Stomach (tissue), 4 donors: ENCODE results near the gene SPTAN1.

Experiments used
- EP300 ChIP-seq: sonication (generic); formaldehyde crosslinking; IDR thresholded peaks from one replicate; pipeline ENCODE4 v1.6.1; 2017; ENCODE audit warnings: antibody characterized with exemption
- POLR2A ChIP-seq, 4 donors: fragments of 450-650 bp; IDR thresholded peaks; one replicate each; pipeline ENCODE4 v1.6.1; 2016; ENCODE audit warnings: antibody characterized with exemption in 4 of 4, control low read depth in 2 of 4, mild to moderate bottlenecking in 1 of 4, moderate library complexity in 1 of 4
- TF ChIP-seq, protein P1 (sequence below), 7 experiments: fragments of 450-650 bp in 4 of 7; fragments of 200-600 bp in 3 of 7; sonication (generic) in 3 of 7; IDR thresholded peaks; one replicate each; pipeline ENCODE4 v1.5.1; 2016 to 2019; ENCODE audit warnings: antibody characterized with exemption in 7 of 7, control low read depth in 2 of 7, mild to moderate bottlenecking in 1 of 7

- TF ChIP-seq, protein P1, sequence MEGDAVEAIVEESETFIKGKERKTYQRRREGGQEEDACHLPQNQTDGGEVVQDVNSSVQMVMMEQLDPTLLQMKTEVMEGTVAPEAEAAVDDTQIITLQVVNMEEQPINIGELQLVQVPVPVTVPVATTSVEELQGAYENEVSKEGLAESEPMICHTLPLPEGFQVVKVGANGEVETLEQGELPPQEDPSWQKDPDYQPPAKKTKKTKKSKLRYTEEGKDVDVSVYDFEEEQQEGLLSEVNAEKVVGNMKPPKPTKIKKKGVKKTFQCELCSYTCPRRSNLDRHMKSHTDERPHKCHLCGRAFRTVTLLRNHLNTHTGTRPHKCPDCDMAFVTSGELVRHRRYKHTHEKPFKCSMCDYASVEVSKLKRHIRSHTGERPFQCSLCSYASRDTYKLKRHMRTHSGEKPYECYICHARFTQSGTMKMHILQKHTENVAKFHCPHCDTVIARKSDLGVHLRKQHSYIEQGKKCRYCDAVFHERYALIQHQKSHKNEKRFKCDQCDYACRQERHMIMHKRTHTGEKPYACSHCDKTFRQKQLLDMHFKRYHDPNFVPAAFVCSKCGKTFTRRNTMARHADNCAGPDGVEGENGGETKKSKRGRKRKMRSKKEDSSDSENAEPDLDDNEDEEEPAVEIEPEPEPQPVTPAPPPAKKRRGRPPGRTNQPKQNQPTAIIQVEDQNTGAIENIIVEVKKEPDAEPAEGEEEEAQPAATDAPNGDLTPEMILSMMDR (IDR thresholded peaks at IDR 0.05), result no peak
- no peak for TF ChIP-seq EP300
- TF ChIP-seq POLR2A (IDR thresholded peaks at IDR 0.05), result no peak
Measured at GRCh38 chr9:128575916-128576315, 23.5 kb downstream of the SPTAN1 start.
